Activated CD8-positive, alpha-beta T cell treated with anti-CD3 and anti-CD28 coated beads for 36 hours (primary cell): ENCODE data around the gene PRKCB. TPM values are rescaled to one million over a fixed set of nuclear protein-coding genes. Genes with fewer than 3 reads are reported as not detected.

ENCODE experiments used
- ATAC-seq: fragments of 200-7000 bp; cut with Tn5 transposase; one replicate; pipeline ENCODE4 v1.10.0; 2021; ENCODE audit warnings: mild to moderate bottlenecking, moderate library complexity
- CTCF ChIA-PET: fragments of 350-600 bp; sonication (Branson Sonifier 250); formaldehyde crosslinking; loops from one replicate; lab custom pipeline; 2021; ENCODE audit warnings: antibody characterized with exemption; lab: Charles Lee
- POLR2A ChIA-PET: fragments of 350-600 bp; sonication (Branson Sonifier 250); formaldehyde crosslinking; loops from one replicate; lab custom pipeline; 2021; ENCODE audit warnings: antibody characterized with exemption; lab: Charles Lee
- DNase-seq: peaks from one replicate; pipeline ENCODE4 v3.0.0-alpha.2; 2020
- H3K27ac Mint-ChIP-seq: one replicate; pipeline ENCODE4 v1.8.0; 2021; ENCODE audit warnings: mild to moderate bottlenecking, mixed read lengths
- H3K27me3 Mint-ChIP-seq: one replicate; pipeline ENCODE4 v1.8.0; 2021; ENCODE audit warnings: mixed read lengths
- H3K36me3 Mint-ChIP-seq: one replicate; pipeline ENCODE4 v1.8.0; 2021; ENCODE audit warnings: low read depth, mixed read lengths
- H3K4me1 Mint-ChIP-seq: one replicate; pipeline ENCODE4 v1.8.0; 2021; ENCODE audit warnings: low read depth, mixed read lengths
- H3K4me3 Mint-ChIP-seq: one replicate; pipeline ENCODE4 v1.8.0; 2021; ENCODE audit warnings: mild to moderate bottlenecking, moderate library complexity, mixed read lengths
- H3K9me3 Mint-ChIP-seq: one replicate; pipeline ENCODE4 v1.8.0; 2021; ENCODE audit warnings: mixed read lengths
- CTCF ChIP-seq: fragments of 200-600 bp; IDR thresholded peaks from one replicate; pipeline ENCODE4 v1.8.0; 2022; ENCODE audit warnings: antibody characterized with exemption, mild to moderate bottlenecking
- intact Hi-C: fragments of 100-400 bp; cut with micrococcal nuclease; formaldehyde crosslinking; loops from one replicate; pipeline ENCODE4 v1.10.0; 2022
- total RNA-seq, 2 experiments: library from RNA; stranded (reverse); gene quantifications; one replicate each; pipeline ENCODE4 v1.2.3, GENCODE V29; 2021

Gene PRKCB
- total RNA-seq, 2 experiments from 2014 or later = 101 to 105 TPM

GRCh38 chr16:24071666-24072360 lies 236.0 kb downstream of the PRKCB start:
- ATAC-seq = no peak
- intact Hi-C loops = no loop called here

DNA sequence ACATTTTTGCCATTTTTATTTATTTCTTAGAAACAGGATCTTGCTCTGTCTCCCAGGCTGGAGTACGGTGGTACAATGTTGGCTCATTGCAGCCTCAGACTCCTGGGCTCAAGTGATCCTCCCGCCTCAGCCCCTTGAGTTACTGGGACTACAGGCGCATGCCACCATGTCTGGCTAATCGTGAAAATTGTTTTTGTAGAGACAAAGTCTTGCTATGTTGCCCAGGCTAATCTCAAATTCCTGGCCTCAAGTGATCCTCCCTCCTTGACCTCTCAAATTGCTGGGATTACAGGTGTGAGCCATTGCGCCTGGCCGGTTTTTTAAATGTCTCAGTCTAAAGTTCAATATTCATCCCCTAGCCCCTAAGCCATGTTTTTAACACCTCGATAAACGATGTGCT lies 237.5 kb downstream of the PRKCB start:
- H3K27ac Mint-ChIP-seq = no peak overlapping the region

More at GRCh38 chr16:24071666-24072360, 236.0 kb downstream of the PRKCB start:
- H3K27ac Mint-ChIP-seq = no peak overlapping the region
- no peaks in the 10 kb centered on the region for H3K27me3 Mint-ChIP-seq
- no peak for TF ChIP-seq CTCF
- POLR2A ChIA-PET = no interaction called here
- DNase-seq = no peak
- CTCF ChIA-PET = interaction anchor here (0.8 to 2.4 kb wide), 17 partner anchors 11 to 433 kb away, joined by 3 to 47 read pairs (median 5); partner anchors contain the start of gene CACNG3
- H3K9me3 Mint-ChIP-seq = no peaks in the 10 kb centered on the region
- peaks cover 3% of the 10 kb centered on the region for H3K36me3 Mint-ChIP-seq
- peaks cover 35% of the 10 kb centered on the region for H3K4me1 Mint-ChIP-seq
- no peak overlapping the region for H3K4me3 Mint-ChIP-seq

DNA sequence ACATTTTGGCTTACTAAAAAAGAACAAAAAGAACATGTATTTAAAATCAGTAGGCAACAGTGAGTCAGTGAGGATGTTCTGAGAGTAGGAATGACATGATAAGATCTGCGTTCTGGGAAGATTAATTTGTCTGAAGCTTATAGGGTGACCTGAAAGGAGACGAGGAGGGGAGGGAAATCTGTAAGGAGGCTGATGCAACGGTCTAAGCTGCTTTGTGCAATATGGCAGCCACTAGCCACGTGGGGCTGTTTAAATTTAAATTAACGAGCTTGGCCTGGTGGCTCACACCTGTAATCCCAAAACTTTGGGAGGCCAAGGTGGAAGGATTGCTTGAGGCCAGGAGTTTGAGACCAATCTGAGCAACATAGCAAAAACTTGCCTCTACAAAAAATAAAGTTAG lies 238.8 kb downstream of the PRKCB start:
- POLR2A ChIA-PET = interaction anchor here (1.0 kb wide), 1 partner anchor 13 kb away, joined by 3 read pairs; no protein-coding TSS in a partner anchor

More for the DNA sequence above, 237.5 kb downstream of the PRKCB start:
- intact Hi-C loops = no loop called here
- Mint-ChIP-seq H3K27me3 (no peaks in the 10 kb centered on the region), H3K9me3 (no peaks in the 10 kb centered on the region), H3K4me3 (no peak overlapping the region), H3K36me3 (peaks cover 6% of the 10 kb centered on the region), H3K4me1 (peaks cover 38% of the 10 kb centered on the region)
- TF ChIP-seq CTCF = no peak
- ChIA-PET POLR2A (interaction anchor here (1.0 kb wide), 1 partner anchor 12 kb away, joined by 3 read pairs; no protein-coding TSS in a partner anchor), CTCF (interaction anchor here (1.2 to 2.6 kb wide), 2 partner anchors 180 to 269 kb away, joined by 3 to 12 read pairs; no protein-coding TSS in a partner anchor)
- ATAC-seq (no peak), DNase-seq (no peak)

DNA sequence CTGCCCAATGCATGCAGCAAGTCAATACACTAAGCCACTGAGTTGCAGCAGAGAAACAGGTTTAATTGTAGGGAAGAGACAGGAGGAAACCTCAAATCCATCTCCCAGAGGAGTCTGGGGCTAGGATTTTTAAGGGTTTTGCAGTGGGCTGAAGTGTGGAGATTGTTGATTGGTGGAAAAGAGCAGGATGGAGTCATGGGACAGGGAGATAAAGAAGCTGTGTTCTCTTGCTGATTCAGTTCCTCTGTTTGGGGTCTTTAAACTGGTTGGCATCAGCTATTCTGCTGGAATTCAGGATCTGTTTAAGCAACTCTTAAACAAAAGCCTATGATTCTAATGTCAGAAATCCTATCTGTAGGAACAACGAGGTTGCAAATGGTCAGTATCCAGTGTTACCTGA lies 239.5 kb downstream of the PRKCB start:
- no peak overlapping the region for H3K27ac Mint-ChIP-seq
- ATAC-seq (no peak), DNase-seq (no peak)
- CTCF ChIA-PET = no interaction called here
- POLR2A ChIA-PET = no interaction called here
- intact Hi-C loops = no loop called here
- no peaks in the 10 kb centered on the region for H3K9me3 Mint-ChIP-seq
- peaks cover 3% of the 10 kb centered on the region for H3K36me3 Mint-ChIP-seq
- no peaks in the 10 kb centered on the region for H3K27me3 Mint-ChIP-seq
- no peak for TF ChIP-seq CTCF
- no peak overlapping the region for H3K4me3 Mint-ChIP-seq
- peaks cover 36% of the 10 kb centered on the region for H3K4me1 Mint-ChIP-seq

More for the DNA sequence above, 238.8 kb downstream of the PRKCB start:
- H3K27ac Mint-ChIP-seq = no peak overlapping the region
- H3K4me3 Mint-ChIP-seq = no peak overlapping the region
- CTCF ChIA-PET = interaction anchor here (1.1 to 2.6 kb wide), 2 partner anchors 178 to 430 kb away, joined by 3 to 12 read pairs; no protein-coding TSS in a partner anchor
- intact Hi-C loops = no loop called here
- peaks cover 3% of the 10 kb centered on the region for H3K36me3 Mint-ChIP-seq
- ATAC-seq (no peak), DNase-seq (no peak)
- no peaks in the 10 kb centered on the region for H3K27me3 Mint-ChIP-seq
- no peaks in the 10 kb centered on the region for H3K9me3 Mint-ChIP-seq
- no peak for TF ChIP-seq CTCF
- peaks cover 38% of the 10 kb centered on the region for H3K4me1 Mint-ChIP-seq
